T-helper 1 cell treated with Interleukin-12 subunit alpha and Interleukin-12 subunit beta and Interleukin-4 antibody, amounts not matched to agents 30 μg/mL and 1 μg/mL, for 36 hours (primary cell): Measurements from ENCODE around the gene SIPA1.

Experiments
- H3K27ac Mint-ChIP-seq: one replicate; pipeline ENCODE4 v1.8.0; 2021; ENCODE audit warnings: mild to moderate bottlenecking, mixed read lengths
- H3K27me3 Mint-ChIP-seq: one replicate; pipeline ENCODE4 v1.8.0; 2021; ENCODE audit warnings: low read depth, mixed read lengths
- H3K36me3 Mint-ChIP-seq: one replicate; pipeline ENCODE4 v1.8.0; 2021; ENCODE audit warnings: low read depth, mixed read lengths
- H3K4me1 Mint-ChIP-seq: one replicate; pipeline ENCODE4 v1.8.0; 2021; ENCODE audit warnings: low read depth, mixed read lengths
- H3K4me3 Mint-ChIP-seq: one replicate; pipeline ENCODE4 v1.8.0; 2021; ENCODE audit warnings: mild to moderate bottlenecking, moderate library complexity, mixed read lengths
- H3K9me3 Mint-ChIP-seq: one replicate; pipeline ENCODE4 v1.8.0; 2021; ENCODE audit warnings: mixed read lengths

SIPA1 gene

GRCh38 chr11:65700399-65700798 lies 62.5 kb downstream of the SIPA1 start:
- Mint-ChIP-seq H3K9me3 (no peaks in the 10 kb centered on the region), H3K36me3 (no peaks in the 10 kb centered on the region), H3K4me1 (no peaks in the 10 kb centered on the region), H3K4me3 (no peak overlapping the region), H3K27me3 (peaks cover 31% of the 10 kb centered on the region), H3K27ac (no peak overlapping the region)
